Uterus (tissue), 2 donors: ENCODE results near the gene GNA12.

ENCODE experiments used
- CTCF ChIP-seq, 4 experiments: fragments of 200-600 bp in 2 of 4; fragments of 450-650 bp in 2 of 4; sonication (generic) in 2 of 4; IDR thresholded peaks; one replicate each; pipeline ENCODE4 v1.5.1; 2016 to 2019; ENCODE audit warnings: antibody characterized with exemption in 4 of 4, mild to moderate bottlenecking in 2 of 4, moderate library complexity in 1 of 4
- POLR2A ChIP-seq, 2 donors: fragments of 450-650 bp; IDR thresholded peaks; one replicate each; pipeline ENCODE4 v1.6.1; 2016; ENCODE audit warnings: antibody characterized with exemption in 2 of 2, mild to moderate bottlenecking in 1 of 2, moderate library complexity in 1 of 2

- no peak for TF ChIP-seq CTCF (IDR thresholded peaks at IDR 0.05)
- TF ChIP-seq POLR2A (IDR thresholded peaks at IDR 0.05): no peak
These were observed 24.1 kb downstream of the GNA12 start for GRCh38 chr7:2819954-2820397.
